Activated naive CD4-positive, alpha-beta T cell treated with anti-CD3 and anti-CD28 coated beads for 36 hours (primary cell): Measurements from ENCODE around the gene BDH2. TPM values are rescaled to one million over a fixed set of nuclear protein-coding genes. Genes with fewer than 3 reads are reported as not detected.

Experiments
- CTCF ChIA-PET: fragments of 350-600 bp; sonication (Branson Sonifier 250); formaldehyde crosslinking; loops from one replicate; lab custom pipeline; 2021; ENCODE audit warnings: antibody characterized with exemption; lab: Charles Lee
- DNase-seq: peaks from one replicate; pipeline ENCODE4 v3.0.0-alpha.2; 2020
- H3K27ac Mint-ChIP-seq: one replicate; pipeline ENCODE4 v1.8.0; 2021; ENCODE audit warnings: mild to moderate bottlenecking, mixed read lengths
- H3K27me3 Mint-ChIP-seq: one replicate; pipeline ENCODE4 v1.8.0; 2021; ENCODE audit warnings: low read depth, mixed read lengths
- H3K36me3 Mint-ChIP-seq: one replicate; pipeline ENCODE4 v1.8.0; 2021; ENCODE audit warnings: low read depth, mixed read lengths
- H3K4me1 Mint-ChIP-seq: one replicate; pipeline ENCODE4 v1.8.0; 2021; ENCODE audit warnings: low read depth, mixed read lengths
- H3K4me3 Mint-ChIP-seq: one replicate; pipeline ENCODE4 v1.8.0; 2021; ENCODE audit warnings: mild to moderate bottlenecking, moderate library complexity, mixed read lengths
- H3K9me3 Mint-ChIP-seq: one replicate; pipeline ENCODE4 v1.8.0; 2021; ENCODE audit warnings: mixed read lengths
- intact Hi-C: fragments of 100-400 bp; cut with micrococcal nuclease; formaldehyde crosslinking; loops from one replicate; pipeline ENCODE4 v1.15.1; 2023
- total RNA-seq, 2 experiments: library from RNA; stranded (reverse); gene quantifications; one replicate each; pipeline ENCODE4 v1.2.3, GENCODE V29; 2021

Gene BDH2
- total RNA-seq, 2 experiments from 2014 or later, result 16.2 to 20.4 TPM

DNA sequence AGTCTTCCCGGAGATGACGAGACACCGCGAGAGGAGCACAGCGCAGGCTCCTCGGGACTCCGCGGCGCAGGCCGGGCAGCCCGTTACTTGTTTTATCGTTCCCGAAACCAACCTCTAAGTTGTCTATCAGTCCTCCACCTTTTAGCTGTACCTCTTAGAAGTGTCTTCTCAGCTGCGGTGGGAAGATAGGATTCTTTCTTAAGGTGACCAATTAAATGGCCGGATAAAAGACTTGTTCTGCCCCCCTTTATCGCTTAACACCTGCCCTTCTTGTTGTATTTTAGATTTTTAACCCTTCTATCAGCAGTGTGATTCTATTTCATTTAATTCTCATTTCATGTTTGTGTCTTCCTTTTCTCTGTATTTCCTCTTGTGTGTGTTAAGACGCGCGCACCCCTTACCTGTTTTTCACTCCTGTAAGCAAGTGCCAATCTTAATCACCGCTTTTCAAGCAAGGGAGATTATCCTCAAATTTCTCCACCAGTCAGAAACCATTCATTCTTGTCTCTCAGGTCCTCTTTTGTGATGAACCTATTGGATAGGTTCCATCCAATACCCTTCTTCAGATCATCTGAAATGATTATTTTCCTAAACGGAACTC lies 22.8 kb downstream of the BDH2 start, which contains the start of gene SLC9B2:
SLC9B2 (minus strand) TSS at position 15 of the 601 bp plus-strand sequence. CDS start 9,211 bp downstream, outside the sequence.
- intact Hi-C loops, result loop anchor here (1.0 to 5.0 kb wide), 9 partner anchors 22 to 732 kb away; partner anchors contain the start of genes BDH2, CENPE, CISD2 and MANBA
- peak; percentile 69 for DNase-seq
- CTCF ChIA-PET, result interaction anchor here (1.5 to 2.7 kb wide), 2 partner anchors 15 to 23 kb away, joined by 6 to 11 read pairs; partner anchors contain the start of gene BDH2
- Mint-ChIP-seq H3K4me1 (peaks cover 47% of the 10 kb centered on the region), H3K36me3 (peaks cover 20% of the 10 kb centered on the region), H3K27ac (peak within 1 kb of the TSS; percentile 98), H3K27me3 (no peaks in the 10 kb centered on the region), H3K4me3 (peak within 1 kb of the TSS; percentile 82), H3K9me3 (no peaks in the 10 kb centered on the region)

DNA sequence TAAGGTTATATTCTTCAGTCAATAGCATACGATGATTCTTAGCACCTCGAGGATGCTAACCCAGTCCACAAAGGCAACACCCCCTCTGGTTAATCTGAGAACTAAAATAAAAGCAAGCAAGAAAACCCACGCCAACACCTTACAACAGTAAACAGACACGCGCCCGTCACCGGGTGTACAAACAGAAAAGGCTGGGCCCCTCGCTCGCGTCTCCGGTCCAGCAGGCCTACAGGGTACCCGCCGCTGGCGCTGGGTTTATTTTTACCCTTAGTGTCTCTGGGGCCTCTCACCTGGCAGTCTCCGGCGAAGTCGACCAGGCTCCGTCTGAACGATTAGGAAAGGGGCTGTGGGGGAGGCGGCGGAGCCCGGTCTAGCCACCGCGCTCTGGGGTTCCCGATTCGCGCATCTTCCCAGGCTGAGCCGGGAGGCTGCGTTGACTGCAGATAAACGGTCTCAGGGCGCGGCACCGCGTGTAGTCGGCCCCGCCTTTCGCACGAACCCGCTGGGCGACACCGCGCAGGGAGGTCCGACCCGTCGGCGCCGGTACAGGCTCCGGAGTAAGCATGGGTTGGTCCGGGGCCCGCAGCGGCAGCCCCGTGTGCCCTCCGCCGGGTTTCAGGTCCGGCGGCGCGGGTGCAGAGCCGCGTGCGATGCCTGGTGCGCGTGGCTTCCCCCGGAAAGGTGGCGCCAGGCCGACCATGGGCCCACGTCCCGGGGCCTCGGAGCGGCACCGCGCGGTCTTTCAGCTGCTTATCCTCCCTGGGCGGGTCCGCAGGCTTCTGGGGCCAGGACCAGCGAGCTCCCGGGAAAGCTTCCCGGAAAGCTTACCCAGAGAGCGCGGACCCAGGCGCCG lies 23.5 kb downstream of the BDH2 start:
- Mint-ChIP-seq H3K9me3 (no peaks in the 10 kb centered on the region), H3K36me3 (peaks cover 20% of the 10 kb centered on the region), H3K4me1 (peaks cover 47% of the 10 kb centered on the region), H3K27me3 (no peaks in the 10 kb centered on the region), H3K4me3 (peak overlapping the region; percentile 82), H3K27ac (peak overlapping the region; percentile 98)
- CTCF ChIA-PET, result interaction anchor here (0.7 to 2.7 kb wide), 4 partner anchors 15 to 31 kb away, joined by 3 to 11 read pairs (median 5); partner anchors contain the start of gene BDH2
- DNase-seq, result peak; percentile 62
- intact Hi-C loops, result loop anchor here (1.0 to 5.0 kb wide), 11 partner anchors 23 to 686 kb away; partner anchors contain the start of genes BDH2, CENPE, CISD2 and MANBA

DNA sequence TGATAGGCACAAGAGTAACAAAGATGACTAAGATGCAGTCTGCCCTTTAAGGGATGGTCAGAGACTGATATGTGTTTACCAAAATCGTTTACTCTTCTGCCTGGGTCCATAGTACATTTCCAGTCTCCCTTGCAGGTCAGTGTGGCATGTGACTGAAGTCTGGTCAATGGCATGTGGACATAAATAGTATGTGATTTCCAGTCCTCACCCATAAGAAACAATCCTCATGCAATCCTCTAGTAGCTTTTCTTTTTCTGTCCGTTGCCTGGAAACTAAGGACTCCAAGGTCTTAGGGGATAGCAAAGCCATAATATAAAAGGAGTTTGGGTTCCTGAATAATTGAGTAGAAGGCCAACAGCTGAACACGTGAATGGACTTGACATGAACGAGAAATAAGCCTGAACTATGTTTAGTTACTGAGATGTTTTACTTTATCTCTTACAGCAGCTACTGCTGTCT lies 24.2 kb downstream of the BDH2 start:
- CTCF ChIA-PET, result interaction anchor here (0.7 to 2.7 kb wide), 4 partner anchors 16 to 30 kb away, joined by 3 to 11 read pairs (median 4); no protein-coding TSS in a partner anchor
- intact Hi-C loops, result loop anchor here (1.0 to 5.0 kb wide), 5 partner anchors 29 to 643 kb away; partner anchors contain the start of gene SLC9B1
- no peaks in the 10 kb centered on the region for H3K9me3 Mint-ChIP-seq
- DNase-seq, result no peak
- H3K36me3 Mint-ChIP-seq, result peaks cover 22% of the 10 kb centered on the region
- H3K27ac Mint-ChIP-seq, result peak overlapping the region; percentile 98
- H3K4me1 Mint-ChIP-seq, result peaks cover 50% of the 10 kb centered on the region
- H3K4me3 Mint-ChIP-seq, result peak overlapping the region; percentile 82
- no peaks in the 10 kb centered on the region for H3K27me3 Mint-ChIP-seq

DNA sequence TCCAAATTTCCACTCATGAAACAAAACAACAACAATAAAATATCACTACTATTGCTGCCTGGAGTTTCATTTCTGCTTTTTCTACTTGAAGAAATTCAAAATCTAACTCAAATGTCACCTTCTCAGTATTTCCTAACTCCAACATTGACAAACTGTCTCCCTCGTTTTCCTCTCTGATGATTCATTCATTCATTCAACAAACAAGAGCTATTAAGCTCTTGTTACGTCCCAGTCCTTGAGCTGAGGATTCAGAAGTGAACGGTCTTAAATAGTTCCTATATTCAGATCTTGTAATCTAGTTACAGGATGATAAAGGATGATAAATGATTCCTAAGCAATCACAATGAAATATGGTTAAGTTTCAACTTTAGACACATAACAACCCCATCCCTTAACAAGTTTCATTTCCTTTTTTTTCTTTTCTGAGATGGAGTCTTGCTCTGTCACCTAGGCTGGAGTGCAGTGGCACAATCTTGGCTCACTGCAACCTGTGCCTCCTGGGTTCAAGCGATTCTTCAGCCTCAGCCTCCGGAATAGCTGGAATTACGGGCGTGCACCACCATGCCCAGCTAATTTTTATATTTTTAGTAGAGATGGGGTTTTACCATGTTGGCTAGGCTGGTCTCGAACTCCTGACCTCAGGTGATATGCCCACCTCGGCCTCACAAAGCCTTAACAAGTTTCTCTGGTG lies 24.7 kb downstream of the BDH2 start:
- Mint-ChIP-seq H3K36me3 (peaks cover 22% of the 10 kb centered on the region), H3K4me1 (peaks cover 50% of the 10 kb centered on the region), H3K27ac (peak overlapping the region; percentile 98), H3K4me3 (peak overlapping the region; percentile 82), H3K27me3 (no peaks in the 10 kb centered on the region), H3K9me3 (no peaks in the 10 kb centered on the region)
- CTCF ChIA-PET, result interaction anchor here (0.7 to 2.7 kb wide), 4 partner anchors 16 to 31 kb away, joined by 3 to 11 read pairs (median 4); no protein-coding TSS in a partner anchor
- no peak for DNase-seq
- intact Hi-C loops, result loop anchor here (1.0 to 5.0 kb wide), 5 partner anchors 28 to 643 kb away; partner anchors contain the start of gene SLC9B1

DNA sequence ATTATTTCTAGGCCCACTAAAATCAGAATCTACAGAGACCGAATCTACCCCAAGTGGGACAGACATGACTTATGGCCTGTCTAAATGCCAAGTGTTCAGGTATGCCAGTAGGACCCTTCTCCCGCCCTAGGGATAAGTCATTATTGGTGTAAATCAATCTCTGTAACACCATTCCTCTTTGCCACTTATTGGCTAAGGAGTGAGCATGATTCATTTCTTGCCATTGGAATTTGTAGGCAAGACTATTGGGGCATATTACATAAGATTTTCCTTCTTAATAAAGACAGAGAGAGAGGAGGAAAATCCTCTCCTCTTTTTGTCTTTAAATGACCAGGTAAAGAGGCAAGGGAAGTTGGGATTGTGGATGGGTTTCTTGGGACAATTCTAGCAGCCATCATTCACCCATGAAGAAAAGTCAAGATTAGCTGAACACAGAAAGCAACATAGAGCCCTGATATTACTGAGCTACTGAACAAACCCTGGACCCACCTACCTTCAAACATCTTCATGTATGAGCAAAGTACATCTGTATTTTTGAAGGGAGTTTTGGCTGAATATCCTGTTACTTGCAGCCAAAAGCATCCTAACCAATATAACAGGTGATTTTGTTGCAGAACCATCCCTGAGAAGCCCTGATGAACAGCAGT lies 25.7 kb downstream of the BDH2 start:
- DNase-seq, result no peak
- Mint-ChIP-seq H3K9me3 (no peaks in the 10 kb centered on the region), H3K27me3 (no peaks in the 10 kb centered on the region), H3K27ac (no peak overlapping the region), H3K4me1 (peaks cover 47% of the 10 kb centered on the region), H3K36me3 (peaks cover 22% of the 10 kb centered on the region), H3K4me3 (peak overlapping the region; percentile 82)
- CTCF ChIA-PET, result interaction anchor here (0.6 to 1.9 kb wide), 2 partner anchors 22 to 28 kb away, joined by 4 to 5 read pairs; no protein-coding TSS in a partner anchor
- intact Hi-C loops, result loop anchor here (2.0 kb wide), 1 partner anchor 27 kb away; no protein-coding TSS in a partner anchor

DNA sequence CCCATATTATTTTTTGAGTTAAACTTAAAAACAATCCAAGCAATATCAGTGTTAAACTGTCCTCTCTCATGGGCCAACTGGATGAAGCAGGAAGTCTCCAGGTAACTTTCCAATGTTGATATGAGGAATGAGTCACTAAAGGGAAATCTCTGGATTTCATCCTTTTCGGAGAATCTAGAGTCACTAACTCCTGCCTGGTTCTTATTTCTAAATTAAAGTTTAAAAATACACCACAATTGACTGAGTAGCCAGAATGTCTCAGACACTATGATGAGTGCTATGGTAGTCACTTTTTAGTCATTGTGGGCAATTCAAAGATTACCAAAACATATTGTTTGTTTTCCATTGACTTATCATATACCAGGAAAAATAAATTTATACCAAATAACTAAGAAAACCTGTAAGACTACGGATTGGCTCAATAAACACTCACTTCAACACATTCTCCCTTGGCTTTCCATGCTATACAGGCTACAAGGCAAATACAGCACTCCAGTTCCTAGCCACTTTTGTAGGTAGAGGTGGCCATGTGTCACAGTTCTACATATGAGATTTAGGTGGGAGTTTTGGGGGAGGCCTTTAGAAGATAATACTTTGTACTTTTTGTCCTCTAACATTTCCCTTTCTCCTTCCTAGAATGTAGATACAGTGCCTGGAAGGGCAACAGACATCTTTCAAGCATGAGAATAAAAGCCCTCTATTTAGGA lies 31.6 kb downstream of the BDH2 start:
- CTCF ChIA-PET, result no interaction called here
- Mint-ChIP-seq H3K36me3 (peaks cover 30% of the 10 kb centered on the region), H3K9me3 (no peaks in the 10 kb centered on the region), H3K27ac (no peak overlapping the region), H3K4me3 (no peak overlapping the region), H3K27me3 (no peaks in the 10 kb centered on the region), H3K4me1 (peaks cover 20% of the 10 kb centered on the region)
- no peak for DNase-seq
- intact Hi-C loops, result no loop called here

DNA sequence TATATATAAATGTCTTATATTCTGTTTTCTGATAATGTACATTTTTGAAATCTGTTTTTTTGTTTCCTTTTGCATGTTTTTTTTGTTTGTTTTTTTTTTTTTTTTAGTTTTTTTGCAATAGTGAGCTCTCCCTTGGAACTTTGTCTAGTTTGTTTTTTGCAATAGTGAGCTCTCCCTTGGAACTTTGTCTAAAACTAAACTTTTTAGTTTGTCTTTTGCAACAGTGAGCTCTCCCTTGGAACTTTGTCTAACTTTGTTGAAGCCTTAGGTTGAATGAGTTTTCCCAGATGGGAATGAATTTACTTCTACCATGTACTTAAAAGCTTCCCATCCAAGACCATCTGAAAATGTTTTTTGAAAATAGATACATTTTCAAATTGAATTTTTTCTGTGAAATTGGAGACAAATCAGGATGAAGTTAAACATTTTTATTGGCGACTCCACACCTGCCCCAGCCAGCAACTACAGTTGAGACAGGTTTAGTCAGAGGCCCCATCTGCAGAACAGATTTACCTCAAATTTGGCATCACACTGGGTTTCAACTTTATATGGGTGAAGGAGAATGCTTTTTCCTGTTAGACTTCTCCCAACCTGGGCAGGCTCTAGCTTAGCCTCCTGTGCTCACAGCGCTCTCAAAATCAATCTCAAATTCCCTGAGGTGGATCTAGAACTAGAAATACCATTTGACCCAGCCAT lies 39.0 kb downstream of the BDH2 start:
- peaks cover 2% of the 10 kb centered on the region for H3K4me1 Mint-ChIP-seq
- no peaks in the 10 kb centered on the region for H3K9me3 Mint-ChIP-seq
- intact Hi-C loops, result no loop called here
- no peak for DNase-seq
- CTCF ChIA-PET, result interaction anchor here (0.6 to 1.1 kb wide), 2 partner anchors 39 to 52 kb away, joined by 3 read pairs; partner anchors contain the start of gene BDH2
- H3K27me3 Mint-ChIP-seq, result no peaks in the 10 kb centered on the region
- peaks cover 40% of the 10 kb centered on the region for H3K36me3 Mint-ChIP-seq
- no peak overlapping the region for H3K4me3 Mint-ChIP-seq
- no peak overlapping the region for H3K27ac Mint-ChIP-seq

DNA sequence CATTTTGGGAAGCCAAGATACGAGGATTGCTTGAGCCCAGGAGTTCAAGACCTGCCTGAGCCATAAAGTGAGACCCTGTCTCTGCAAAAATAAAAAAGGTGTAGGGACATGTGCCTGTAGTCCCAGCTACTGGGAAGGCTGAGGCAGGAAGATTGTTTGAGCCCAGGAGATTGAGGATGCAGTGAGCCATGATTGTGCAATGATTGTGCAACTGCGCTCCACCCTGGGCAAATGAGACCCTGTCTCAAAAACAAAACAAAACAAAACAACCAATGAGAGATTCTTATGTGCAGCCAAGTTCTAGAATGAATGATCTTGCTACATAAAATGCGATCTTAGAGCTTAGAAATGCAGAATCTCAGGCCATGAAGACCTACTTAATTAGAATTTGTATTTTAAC lies 45.6 kb downstream of the BDH2 start:
- H3K4me1 Mint-ChIP-seq, result peaks cover 15% of the 10 kb centered on the region
- no peak overlapping the region for H3K27ac Mint-ChIP-seq
- H3K36me3 Mint-ChIP-seq, result peaks cover 18% of the 10 kb centered on the region
- no peaks in the 10 kb centered on the region for H3K27me3 Mint-ChIP-seq
- DNase-seq, result no peak
- CTCF ChIA-PET, result no interaction called here
- H3K4me3 Mint-ChIP-seq, result no peak overlapping the region
- no peaks in the 10 kb centered on the region for H3K9me3 Mint-ChIP-seq
- intact Hi-C loops, result no loop called here

DNA sequence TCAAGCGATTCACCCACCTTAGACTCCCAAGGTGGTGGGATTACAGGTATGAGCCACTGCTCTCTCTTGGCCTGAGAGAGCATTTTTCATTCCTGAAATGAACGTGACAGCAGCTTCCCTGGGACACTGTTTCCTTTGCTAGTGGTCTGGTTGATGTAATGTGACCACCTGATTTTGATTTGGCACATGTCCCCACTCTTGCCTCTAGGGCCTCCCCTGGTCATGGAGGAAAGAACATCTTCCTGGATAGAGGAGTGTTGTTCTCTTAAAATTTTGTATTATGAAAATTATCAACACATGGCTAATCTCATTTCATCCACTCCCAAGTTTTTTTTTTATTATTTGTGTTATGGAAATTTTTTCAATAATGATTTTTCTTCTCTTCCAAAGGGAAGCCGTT lies 46.9 kb downstream of the BDH2 start:
- Mint-ChIP-seq H3K4me1 (peaks cover 15% of the 10 kb centered on the region), H3K36me3 (peaks cover 26% of the 10 kb centered on the region), H3K4me3 (no peak overlapping the region), H3K9me3 (no peaks in the 10 kb centered on the region), H3K27ac (no peak overlapping the region), H3K27me3 (no peaks in the 10 kb centered on the region)
- intact Hi-C loops, result no loop called here
- DNase-seq, result no peak
- CTCF ChIA-PET, result interaction anchor here (1.0 to 1.5 kb wide), 2 partner anchors 9 to 39 kb away, joined by 3 to 6 read pairs; no protein-coding TSS in a partner anchor

DNA sequence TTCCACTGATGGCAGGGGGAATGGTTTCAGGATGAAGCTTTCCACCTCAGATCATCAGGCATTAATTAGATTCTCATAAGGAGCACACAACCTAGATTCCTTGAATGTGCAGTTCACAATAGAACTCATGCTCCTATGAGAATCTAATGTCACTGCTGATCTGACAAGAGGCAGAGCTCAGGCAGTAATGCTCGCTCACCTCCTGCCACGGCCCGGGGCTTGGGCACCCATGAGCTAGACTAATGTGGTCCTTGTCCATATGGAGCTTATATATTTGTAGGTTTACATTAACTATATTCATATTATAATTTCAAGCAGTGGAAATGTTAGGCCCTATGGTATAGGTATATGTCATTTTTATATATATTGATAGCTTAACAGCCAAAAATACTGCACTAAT lies 47.5 kb downstream of the BDH2 start:
- H3K36me3 Mint-ChIP-seq, result peaks cover 32% of the 10 kb centered on the region
- intact Hi-C loops, result no loop called here
- no peaks in the 10 kb centered on the region for H3K27me3 Mint-ChIP-seq
- H3K27ac Mint-ChIP-seq, result no peak overlapping the region
- H3K4me1 Mint-ChIP-seq, result peaks cover 15% of the 10 kb centered on the region
- H3K9me3 Mint-ChIP-seq, result no peaks in the 10 kb centered on the region
- H3K4me3 Mint-ChIP-seq, result no peak overlapping the region
- DNase-seq, result no peak
- CTCF ChIA-PET, result interaction anchor here (0.6 to 1.6 kb wide), 5 partner anchors 9 to 43 kb away, joined by 3 to 6 read pairs (median 4); no protein-coding TSS in a partner anchor
